HG03175 (cell line): ENCODE data around the gene CAT.

ENCODE experiments used
- ATAC-seq: cut with Tn5 transposase; IDR thresholded peaks from one replicate; pipeline ENCODE4 v1.9.1; 2021; ENCODE audit warnings: mild to moderate bottlenecking, moderate library complexity; ENCODE audit not compliant: unreplicated experiment

The CAT gene

DNA sequence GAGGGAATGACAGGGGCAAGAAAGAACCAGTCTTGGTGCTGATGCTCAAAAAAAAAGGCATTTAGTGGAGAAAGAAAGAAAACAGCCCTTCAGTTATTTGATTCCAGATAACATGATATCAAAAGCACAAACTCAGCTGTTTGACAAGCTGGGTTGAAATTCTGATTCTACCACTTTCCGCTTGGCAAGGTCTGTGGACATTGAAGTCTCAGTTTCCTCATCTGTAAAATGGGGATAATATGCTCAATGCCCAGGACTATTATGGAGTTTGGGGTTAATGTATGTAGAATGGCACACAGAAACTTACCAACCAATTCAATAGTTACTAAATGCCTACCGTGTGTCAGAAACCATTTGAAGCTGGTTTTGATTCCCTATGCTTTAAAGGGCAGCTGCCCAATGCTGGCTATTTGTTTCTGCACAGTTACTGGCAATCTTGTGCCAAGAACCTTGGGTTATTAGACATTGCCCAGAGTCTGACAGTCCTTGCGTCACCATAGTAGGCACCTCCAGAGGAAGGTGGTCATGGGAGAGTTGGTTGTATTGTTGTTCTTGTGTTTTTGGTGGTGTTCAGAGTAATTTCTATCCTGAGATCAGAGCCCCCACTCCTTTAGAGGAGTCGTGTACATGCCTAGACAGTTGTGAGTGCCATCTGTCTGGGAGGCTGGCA, 55.3 kb downstream of the CAT start:
- ATAC-seq = no peak

GRCh38 chr11:34495239-34495723, 56.5 kb downstream of the CAT start:
- no peak for ATAC-seq

DNA sequence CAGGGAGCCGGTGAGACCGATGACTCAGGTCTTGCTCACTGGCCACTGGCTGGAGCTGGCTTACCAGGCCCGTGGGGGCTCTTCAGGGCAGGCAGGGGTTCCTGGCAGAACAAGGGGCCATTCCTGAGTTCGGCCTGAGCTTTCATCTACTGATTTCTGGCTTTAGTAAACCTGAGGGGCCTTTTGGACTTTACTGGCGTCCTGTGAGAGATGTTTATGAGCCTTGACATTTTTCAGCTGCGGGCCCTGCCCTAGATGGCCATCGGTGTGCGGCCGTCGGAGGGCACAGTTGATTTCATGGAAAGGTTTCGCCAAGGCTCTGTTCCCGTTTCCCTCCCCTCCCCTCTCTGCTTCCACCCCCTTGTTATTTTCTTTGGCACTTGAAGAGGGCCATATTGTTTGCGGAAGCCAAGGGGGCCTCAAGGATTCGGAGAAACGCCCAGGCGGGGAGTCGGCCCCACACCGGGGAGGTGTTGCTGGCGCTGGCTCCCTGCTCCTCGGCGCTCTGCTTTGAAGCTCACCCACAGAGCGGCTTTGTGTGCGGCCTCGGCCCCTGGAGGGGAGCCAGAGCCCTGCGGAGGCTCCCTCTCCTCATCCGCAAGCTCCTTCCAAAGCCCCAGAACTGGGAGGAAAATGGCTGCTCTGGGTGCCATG, 57.1 kb downstream of the CAT start:
- no peak for ATAC-seq

- no peak for ATAC-seq
Observed at GRCh38 chr11:34499719-34500500, 61.2 kb downstream of the CAT start.

GRCh38 chr11:34501500-34501899, 62.8 kb downstream of the CAT start:
- ATAC-seq = no peak

- no peak for ATAC-seq
Observed at GRCh38 chr11:34501949-34502348, 63.2 kb downstream of the CAT start.

- ATAC-seq = no peak
Observed at GRCh38 chr11:34502949-34503348, 64.2 kb downstream of the CAT start.

DNA sequence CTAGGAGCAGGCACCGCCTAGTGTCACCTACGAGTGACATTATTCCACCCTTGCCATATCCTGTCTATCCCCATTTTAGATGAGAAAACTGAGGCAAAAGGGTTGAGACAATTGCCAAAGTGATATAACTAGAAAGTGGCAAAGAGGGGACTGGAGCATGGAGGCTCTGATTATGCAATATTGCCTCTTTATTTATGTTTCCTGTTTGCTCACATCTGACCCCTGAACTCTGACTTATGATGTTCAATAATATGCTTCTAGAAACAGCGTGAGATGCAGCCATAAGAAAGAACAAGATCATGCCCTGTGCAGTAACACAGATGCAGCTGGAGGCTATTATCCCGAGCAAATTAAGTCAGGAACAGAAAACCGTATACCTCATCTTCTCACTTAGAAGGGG, 67.1 kb downstream of the CAT start:
- ATAC-seq = no peak

GRCh38 chr11:34507156-34507555, 68.4 kb downstream of the CAT start:
- no peak for ATAC-seq

DNA sequence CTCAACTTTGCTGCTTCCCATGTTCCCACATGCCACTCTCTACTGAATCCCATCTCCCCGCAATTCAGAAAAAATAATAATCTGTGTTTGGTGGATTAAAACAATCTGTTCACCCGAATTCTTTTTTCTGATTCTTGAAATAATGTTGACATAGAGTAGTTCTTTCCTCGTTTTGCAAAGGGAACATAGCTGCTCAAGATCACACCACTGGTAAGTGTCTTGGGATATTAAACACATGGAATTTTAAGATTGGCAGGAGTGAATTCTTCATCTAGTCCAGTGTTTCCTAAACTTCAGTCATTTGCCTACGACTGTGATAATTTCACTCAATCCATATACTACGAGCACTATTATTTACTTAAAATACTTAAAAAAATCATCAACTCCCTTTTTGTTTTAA, 68.9 kb downstream of the CAT start:
- ATAC-seq = no peak

DNA sequence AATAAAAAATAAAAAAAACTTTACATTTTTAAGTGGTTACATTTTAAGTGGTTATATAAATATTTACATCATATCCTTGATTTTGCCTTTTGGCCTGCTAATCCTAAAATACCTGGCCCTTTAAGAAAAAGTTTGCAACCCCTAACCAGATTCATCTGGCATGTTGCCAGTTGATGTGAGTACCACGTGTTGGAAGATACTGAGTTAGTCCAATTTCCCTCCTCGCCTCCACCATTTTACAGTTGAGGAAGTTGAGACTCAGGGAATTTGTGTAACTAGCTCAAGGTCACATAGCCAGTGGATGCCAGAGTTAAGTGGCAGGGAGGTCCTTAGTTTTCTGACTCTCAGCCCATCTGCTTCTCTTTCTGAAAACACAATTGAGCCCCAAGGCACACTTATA, 69.8 kb downstream of the CAT start:
- no peak for ATAC-seq

DNA sequence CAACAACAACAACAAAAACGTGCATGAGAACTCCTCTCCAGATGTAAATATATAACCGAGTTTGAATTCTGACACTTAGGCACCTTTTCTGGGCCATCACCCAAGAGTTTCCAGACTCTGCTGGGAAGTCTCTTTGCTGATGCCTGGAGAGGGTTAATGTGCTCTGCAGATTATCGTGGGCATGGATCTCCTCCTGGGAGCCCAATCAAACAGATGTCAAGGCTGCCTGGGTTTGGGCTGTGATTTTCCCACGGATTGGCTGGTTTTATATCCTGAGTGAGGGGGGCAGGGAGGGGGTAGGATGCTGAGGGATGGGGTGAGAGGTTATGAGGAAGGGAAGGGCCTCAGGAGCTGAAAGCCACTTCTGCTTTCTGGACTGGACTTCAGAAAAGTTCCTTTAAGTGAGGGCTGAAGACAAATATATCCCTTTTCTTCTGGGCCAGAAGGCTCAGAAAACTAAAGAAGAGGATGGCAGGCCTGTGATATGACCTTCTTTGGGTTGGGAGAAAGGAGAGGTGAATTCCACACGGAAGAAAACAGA, 70.7 kb downstream of the CAT start:
- no peak for ATAC-seq

DNA sequence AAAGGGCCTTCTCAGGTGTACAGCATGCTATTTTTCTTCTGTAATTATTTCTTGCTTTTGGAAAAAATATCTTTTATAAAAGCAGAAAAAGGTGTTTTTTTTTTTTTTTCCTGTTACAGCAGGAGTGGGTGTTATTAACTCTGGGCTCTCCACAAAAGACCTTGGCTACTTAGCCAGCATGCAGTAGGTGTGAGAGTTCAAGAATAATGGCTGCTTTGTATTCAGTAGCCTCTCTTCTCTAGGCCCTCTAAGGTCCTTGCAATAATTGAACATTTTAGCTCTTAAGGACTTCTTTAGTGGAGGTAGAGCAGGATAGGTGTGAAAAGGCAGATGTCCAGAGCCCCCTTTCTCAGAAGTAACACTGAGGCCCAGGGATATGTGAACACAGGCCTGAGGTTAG, 71.5 kb downstream of the CAT start:
- ATAC-seq = no peak

- ATAC-seq = no peak
Observed at GRCh38 chr11:34510673-34511072, 71.9 kb downstream of the CAT start.

DNA sequence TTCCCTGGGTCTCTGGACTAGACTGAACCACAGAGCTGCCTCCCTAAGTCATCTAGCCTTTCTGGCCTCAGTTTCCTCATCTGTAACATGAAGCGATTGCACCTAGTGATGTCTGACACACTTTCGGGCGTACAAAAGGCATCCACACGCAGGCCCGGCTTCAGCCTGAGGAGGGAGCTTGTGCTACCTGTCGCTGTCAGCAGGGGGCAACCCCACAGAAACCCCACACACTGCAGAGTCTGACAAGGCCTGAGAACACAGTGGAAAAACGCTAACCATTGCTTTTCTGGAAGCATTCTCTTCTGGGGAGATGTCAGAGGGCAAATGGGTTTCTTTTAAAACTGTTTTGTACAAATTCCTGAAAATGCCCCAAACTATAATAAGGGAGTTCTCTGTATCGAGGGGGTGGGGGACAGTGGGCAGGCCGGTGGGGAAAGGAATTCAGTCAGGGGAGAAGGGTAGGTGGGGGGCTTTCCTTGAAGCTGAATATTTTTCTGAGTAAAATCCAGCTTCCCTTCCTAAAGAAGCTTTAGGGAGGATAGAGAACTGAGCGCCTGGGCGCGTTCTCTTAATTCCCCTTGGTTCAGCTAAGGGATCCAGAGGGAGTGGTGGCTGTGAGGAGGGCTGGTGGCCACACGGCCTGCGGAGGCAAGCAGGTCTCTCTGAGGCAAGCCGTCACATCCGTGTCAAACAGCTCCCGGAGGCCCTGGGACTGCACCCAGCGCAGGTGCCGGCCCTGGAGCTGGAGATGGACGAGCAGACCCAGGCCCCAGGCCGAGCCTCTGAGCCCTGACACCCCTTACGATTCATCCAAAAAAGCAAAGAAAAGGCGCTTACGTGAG, 74.3 kb downstream of the CAT start:
- ATAC-seq = peak; percentile 82

- ATAC-seq = no peak
Observed at GRCh38 chr11:34513682-34514449, 75.1 kb downstream of the CAT start, which contains the start of gene ELF5. ELF5 (minus strand) TSS chr11:34513794; CDS start chr11:34505749, 8,045 bp downstream.

DNA sequence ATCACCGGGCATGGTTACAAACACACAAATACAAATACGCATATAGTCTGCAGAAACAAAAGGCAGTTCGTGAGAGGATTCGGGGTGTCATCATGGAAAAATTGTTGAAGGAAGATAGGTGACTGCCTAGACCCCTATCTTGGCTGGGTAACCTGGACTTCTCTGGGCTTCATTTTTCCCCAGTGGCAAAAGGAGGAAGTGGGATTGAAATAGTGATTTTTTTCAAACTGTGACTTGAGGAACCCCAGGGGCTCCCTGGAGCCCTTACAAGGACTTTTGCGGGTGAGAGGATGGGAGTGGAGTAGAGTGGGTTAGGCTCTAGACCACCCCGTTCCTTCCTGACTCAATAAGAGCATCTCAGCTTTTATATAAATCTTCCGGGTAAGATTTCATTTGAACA, 75.9 kb downstream of the CAT start:
- no peak for ATAC-seq

DNA sequence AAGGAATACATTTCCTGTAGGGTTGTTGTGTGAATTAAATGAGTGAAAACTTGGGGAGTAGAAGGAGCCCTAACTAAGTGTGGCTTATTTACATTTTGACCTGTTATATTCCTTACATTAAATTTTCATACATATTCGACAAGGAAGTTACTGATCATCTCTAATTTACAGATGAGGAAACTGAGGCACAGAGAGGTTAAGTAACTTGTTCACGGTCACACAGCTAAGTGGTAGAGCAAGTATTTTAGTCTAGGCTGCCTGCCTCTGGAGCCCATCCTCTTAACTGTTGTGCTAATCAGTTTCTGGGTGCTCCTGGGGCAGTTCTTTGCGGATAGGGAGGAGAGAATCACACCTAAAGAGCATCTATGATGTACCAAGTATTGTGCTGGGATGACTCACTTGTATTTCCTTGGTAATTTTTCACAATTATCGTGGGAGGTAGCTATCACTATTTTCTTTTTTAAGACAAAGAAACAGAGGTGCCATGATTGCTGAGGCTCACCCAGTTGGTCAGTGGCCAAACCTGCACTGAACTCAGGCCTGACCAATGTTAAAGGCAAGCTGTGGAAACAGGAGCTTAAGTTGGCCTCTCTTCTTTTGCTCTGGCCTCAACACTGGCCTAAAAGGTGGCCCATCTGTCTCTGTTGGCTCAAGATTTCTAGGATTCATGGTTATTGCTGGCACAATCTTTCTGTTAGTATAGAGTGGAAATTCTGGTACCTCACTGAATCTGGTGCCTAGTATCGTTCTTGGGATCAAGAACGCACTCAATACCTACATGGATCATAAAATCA, 77.7 kb downstream of the CAT start:
- no peak for ATAC-seq

GRCh38 chr11:34519595-34520235, 81.0 kb downstream of the CAT start:
- ATAC-seq = no peak
